Measurements from ENCODE around the gene NPPB. TPM values are rescaled to one million over a fixed set of nuclear protein-coding genes. Genes with fewer than 3 reads are reported as not detected.

The NPPB gene
- total RNA-seq, 1 donor from 2014 or later: not detected

- Mint-ChIP-seq H3K27ac (ENCODE audit: unreplicated experiment) (no peak overlapping the region), H3K36me3 (ENCODE audit: low read depth) (peaks cover 10% of the 10 kb centered on the region), H3K4me1 (no peaks in the 10 kb centered on the region), H3K9me3 (no peaks in the 10 kb centered on the region), H3K4me3 (no peak overlapping the region), H3K27me3 (ENCODE audit: low read depth) (peaks cover 3% of the 10 kb centered on the region)
- no peak for DNase-seq (ENCODE audit: low read depth, low spot score)
- TF ChIP-seq CTCF (conservative IDR thresholded peaks at IDR 0.05): no peak
Observed at GRCh38 chr1:11845641-11846335, 13.0 kb downstream of the NPPB start.

- no peak for TF ChIP-seq CTCF (conservative IDR thresholded peaks at IDR 0.05)
- DNase-seq (ENCODE audit: low read depth, low spot score): no peak
- H3K27ac Mint-ChIP-seq (ENCODE audit: unreplicated experiment): no peak overlapping the region
- no peaks in the 10 kb centered on the region for H3K4me1 Mint-ChIP-seq
- no peaks in the 10 kb centered on the region for H3K9me3 Mint-ChIP-seq
- no peaks in the 10 kb centered on the region for H3K27me3 Mint-ChIP-seq (ENCODE audit: low read depth)
- H3K4me3 Mint-ChIP-seq: no peak overlapping the region
- H3K36me3 Mint-ChIP-seq (ENCODE audit: low read depth): peaks cover 8% of the 10 kb centered on the region
Observed at GRCh38 chr1:11842154-11843041, 16.3 kb downstream of the NPPB start.

GRCh38 chr1:11841245-11842153 is 17.2 kb downstream of the NPPB start:
- Mint-ChIP-seq H3K27me3 (ENCODE audit: low read depth) (no peaks in the 10 kb centered on the region), H3K27ac (ENCODE audit: unreplicated experiment) (no peak overlapping the region), H3K9me3 (no peaks in the 10 kb centered on the region), H3K4me1 (no peaks in the 10 kb centered on the region), H3K36me3 (ENCODE audit: low read depth) (peaks cover 8% of the 10 kb centered on the region), H3K4me3 (no peak overlapping the region)
- no peak for DNase-seq (ENCODE audit: low read depth, low spot score)
- TF ChIP-seq CTCF (conservative IDR thresholded peaks at IDR 0.05): no peak

GRCh38 chr1:11839727-11840705 is 18.7 kb downstream of the NPPB start:
- Mint-ChIP-seq H3K27me3 (ENCODE audit: low read depth) (no peaks in the 10 kb centered on the region), H3K9me3 (no peaks in the 10 kb centered on the region), H3K4me1 (no peaks in the 10 kb centered on the region), H3K27ac (ENCODE audit: unreplicated experiment) (no peak overlapping the region), H3K36me3 (ENCODE audit: low read depth) (peaks cover 12% of the 10 kb centered on the region), H3K4me3 (no peak overlapping the region)
- no peak for TF ChIP-seq CTCF (conservative IDR thresholded peaks at IDR 0.05)
- no peak for DNase-seq (ENCODE audit: low read depth, low spot score)

Data from neural crest cell (in vitro differentiated cells).